Right lobe of liver (tissue), 4 donors: ENCODE measurements around the gene ST6GALNAC5.

Experiments used
- CTCF ChIP-seq, 4 donors: fragments of 200-600 bp in 3 of 4; fragments of 450-650 bp in 1 of 4; IDR thresholded peaks; one replicate each; pipeline versions ENCODE4 v1.5.1 to v1.8.0; 2016 to 2022; ENCODE audit warnings: antibody characterized with exemption in 4 of 4, mild to moderate bottlenecking in 2 of 4
- POLR2A ChIP-seq: fragments of 450-650 bp; IDR thresholded peaks from one replicate; pipeline ENCODE4 v1.6.1; 2017; ENCODE audit warnings: antibody characterized with exemption, mild to moderate bottlenecking
- donor health status: DM: no; HTN: no; CAD: no.
- donor health status: DM: no; HTN: no; CAD: no.
- donor health status: DM: no; HTN: yes; CAD: no.

DNA sequence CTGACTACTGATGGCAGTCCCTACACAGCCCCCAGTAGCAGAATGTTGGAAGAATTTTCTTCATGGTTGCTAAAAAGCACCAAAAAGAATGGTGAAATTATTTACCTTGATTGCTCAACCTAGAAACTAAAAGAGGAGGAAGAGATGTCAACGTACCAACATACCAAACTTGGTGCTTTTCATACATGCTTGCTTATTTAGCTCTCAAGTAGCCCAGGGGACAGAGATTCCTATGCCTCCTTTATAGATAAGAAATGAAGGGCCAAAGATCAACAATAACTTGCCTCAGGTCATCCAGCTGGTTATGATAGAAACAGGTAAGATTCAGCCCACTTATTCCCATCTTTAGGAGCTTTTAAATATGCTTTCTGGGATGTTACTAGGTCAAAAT is 181.3 kb downstream of the ST6GALNAC5 start:
- TF ChIP-seq CTCF (IDR thresholded peaks at IDR 0.05) (no peak), POLR2A (no peak)
